Tibial artery (tissue), 4 donors: ENCODE data around the gene IREB2.

Experiments used
- DNase-seq, 2 donors: peaks; one replicate each; pipeline ENCODE4 v3.0.0-alpha.2; 2019
- H3K27ac ChIP-seq, 2 donors: fragments of 200-600 bp; sonication (generic) in 1 of 2; 1 replicate in 1 of 2; 2 replicates in 1 of 2; pipeline ENCODE4 v1.5.1; 2018 to 2019; ENCODE audit warnings: mild to moderate bottlenecking in 1 of 2
- H3K27me3 ChIP-seq, 2 donors: fragments of 200-600 bp; sonication (generic) in 1 of 2; one replicate each; pipeline versions ENCODE4 v1.5.1 to v1.6.0; 2016 to 2019
- H3K36me3 ChIP-seq, 3 donors: fragments of 200-600 bp; sonication (generic) in 2 of 3; one replicate each; pipeline ENCODE4 v1.5.1; 2016 to 2019; ENCODE audit warnings: mild to moderate bottlenecking in 2 of 3
- H3K4me1 ChIP-seq, 4 donors: fragments of 200-600 bp; sonication (generic) in 2 of 4; 1 replicate in 3 of 4; 2 replicates in 1 of 4; pipeline ENCODE4 v1.5.1; 2016 to 2019
- H3K4me3 ChIP-seq, 2 donors: fragments of 200-600 bp; sonication (generic) in 1 of 2; 1 replicate in 1 of 2; 2 replicates in 1 of 2; pipeline ENCODE4 v1.5.1; 2018 to 2019; ENCODE audit warnings: mild to moderate bottlenecking in 2 of 2
- H3K9me3 ChIP-seq, 3 donors: fragments of 200-600 bp; sonication (generic) in 1 of 3; one replicate each; pipeline ENCODE4 v1.5.1; 2016 to 2019
- intact Hi-C: fragments of 100-400 bp; cut with DNase I; formaldehyde crosslinking; loops from one replicate; pipeline ENCODE4 v1.15.0; 2023; ENCODE audit warnings: low total_unique reads
- TF ChIP-seq, protein P1 (sequence below), 2 experiments: fragments of 200-600 bp in 1 of 2; fragments of 450-650 bp in 1 of 2; IDR thresholded peaks; one replicate each; pipeline ENCODE4 v1.5.1; 2017 to 2019; ENCODE audit warnings: antibody characterized with exemption in 2 of 2, mild to moderate bottlenecking in 1 of 2, moderate library complexity in 1 of 2

The IREB2 gene

DNA sequence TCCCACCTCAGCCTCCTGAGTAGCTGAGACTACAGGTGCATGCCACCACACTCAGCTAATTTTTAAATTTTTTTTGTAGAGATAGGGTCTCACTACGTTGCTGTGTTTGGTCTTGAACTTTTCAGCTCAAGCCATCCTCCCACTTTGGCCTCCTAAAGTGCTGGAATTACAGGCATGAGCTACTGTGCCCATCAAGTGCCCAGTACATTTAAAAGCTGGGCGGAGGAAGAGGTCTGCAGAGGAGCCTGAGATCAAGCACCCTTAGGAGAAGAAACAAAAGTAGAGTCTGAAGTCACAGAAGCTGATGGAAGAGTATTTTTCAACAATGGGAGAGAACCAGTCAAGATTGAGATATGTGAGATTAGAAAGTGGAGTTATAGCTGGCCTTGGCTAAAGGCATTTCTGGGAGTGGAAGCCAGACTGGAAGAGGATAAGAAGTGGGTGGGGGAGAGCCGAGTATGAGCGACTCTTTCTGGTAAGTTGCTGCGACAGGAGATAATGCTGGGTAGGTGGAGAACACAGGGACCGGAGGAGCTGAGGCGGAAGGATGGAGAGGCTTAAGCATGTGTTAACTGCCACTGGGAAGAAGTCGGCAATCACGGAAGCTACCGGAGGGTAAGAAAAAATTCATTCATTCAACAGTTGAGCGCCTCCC lies 782 bp upstream of the IREB2 start:
- no peak for DNase-seq
- peaks cover 0 to 39% (median 25%) of the 10 kb centered on the region in 4 donors for H3K4me1 ChIP-seq
- H3K36me3 ChIP-seq, result peaks cover 6 to 18% (median 15%) of the 10 kb centered on the region in 3 donors
- intact Hi-C loops, result no loop called here
- H3K4me3 ChIP-seq, result peak overlapping the region; percentile 85 to 93
- no peaks in the 10 kb centered on the region for H3K9me3 ChIP-seq
- peak overlapping the region; percentile 95 to 96 for H3K27ac ChIP-seq
- TF ChIP-seq, protein P1, sequence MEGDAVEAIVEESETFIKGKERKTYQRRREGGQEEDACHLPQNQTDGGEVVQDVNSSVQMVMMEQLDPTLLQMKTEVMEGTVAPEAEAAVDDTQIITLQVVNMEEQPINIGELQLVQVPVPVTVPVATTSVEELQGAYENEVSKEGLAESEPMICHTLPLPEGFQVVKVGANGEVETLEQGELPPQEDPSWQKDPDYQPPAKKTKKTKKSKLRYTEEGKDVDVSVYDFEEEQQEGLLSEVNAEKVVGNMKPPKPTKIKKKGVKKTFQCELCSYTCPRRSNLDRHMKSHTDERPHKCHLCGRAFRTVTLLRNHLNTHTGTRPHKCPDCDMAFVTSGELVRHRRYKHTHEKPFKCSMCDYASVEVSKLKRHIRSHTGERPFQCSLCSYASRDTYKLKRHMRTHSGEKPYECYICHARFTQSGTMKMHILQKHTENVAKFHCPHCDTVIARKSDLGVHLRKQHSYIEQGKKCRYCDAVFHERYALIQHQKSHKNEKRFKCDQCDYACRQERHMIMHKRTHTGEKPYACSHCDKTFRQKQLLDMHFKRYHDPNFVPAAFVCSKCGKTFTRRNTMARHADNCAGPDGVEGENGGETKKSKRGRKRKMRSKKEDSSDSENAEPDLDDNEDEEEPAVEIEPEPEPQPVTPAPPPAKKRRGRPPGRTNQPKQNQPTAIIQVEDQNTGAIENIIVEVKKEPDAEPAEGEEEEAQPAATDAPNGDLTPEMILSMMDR (IDR thresholded peaks at IDR 0.05), result no peak
- H3K27me3 ChIP-seq, result no peaks in the 10 kb centered on the region

DNA sequence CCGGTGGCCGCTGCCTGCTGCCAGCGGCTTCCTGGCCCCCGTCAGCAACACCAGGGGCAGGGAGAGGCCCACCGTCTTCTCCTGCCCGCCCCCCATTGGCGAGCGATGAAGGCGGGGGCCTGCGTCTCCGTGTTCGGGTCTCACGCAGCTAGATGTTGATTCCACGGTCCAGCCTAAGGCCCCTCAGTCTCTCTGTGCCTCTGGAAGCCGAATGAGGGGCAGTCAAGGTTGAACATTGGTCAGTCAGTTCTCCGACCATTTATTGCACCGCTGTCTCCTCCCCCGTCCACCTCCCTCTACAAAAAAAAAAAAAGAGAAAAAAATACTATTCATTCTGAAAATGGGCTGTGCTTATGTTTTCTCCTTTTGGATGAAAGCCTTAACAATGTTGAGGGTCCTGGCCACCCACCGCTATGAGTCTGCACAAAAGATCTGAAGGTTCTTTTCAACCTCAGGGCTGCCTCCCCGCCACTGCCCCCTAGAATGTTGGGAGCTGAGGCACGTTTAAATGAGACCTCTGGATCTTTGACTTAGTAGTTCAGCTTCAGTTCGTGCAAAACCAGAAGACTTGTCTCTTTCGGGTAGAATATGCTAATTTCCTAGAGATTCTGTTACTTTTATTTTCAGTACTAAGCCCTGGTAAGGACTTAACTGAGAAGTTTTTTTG lies 736 bp downstream of the IREB2 start:
- intact Hi-C loops, result no loop called here
- peak overlapping the region; percentile 95 to 96 for H3K27ac ChIP-seq
- peak overlapping the region; percentile 85 to 93 for H3K4me3 ChIP-seq
- no peak for DNase-seq
- H3K36me3 ChIP-seq, result peaks cover 6 to 32% (median 22%) of the 10 kb centered on the region in 3 donors
- TF ChIP-seq, protein P1 (IDR thresholded peaks at IDR 0.05), result no peak
- no peaks in the 10 kb centered on the region for H3K27me3 ChIP-seq
- no peaks in the 10 kb centered on the region for H3K9me3 ChIP-seq
- H3K4me1 ChIP-seq, result peaks cover 0 to 46% (median 30%) of the 10 kb centered on the region in 4 donors

DNA sequence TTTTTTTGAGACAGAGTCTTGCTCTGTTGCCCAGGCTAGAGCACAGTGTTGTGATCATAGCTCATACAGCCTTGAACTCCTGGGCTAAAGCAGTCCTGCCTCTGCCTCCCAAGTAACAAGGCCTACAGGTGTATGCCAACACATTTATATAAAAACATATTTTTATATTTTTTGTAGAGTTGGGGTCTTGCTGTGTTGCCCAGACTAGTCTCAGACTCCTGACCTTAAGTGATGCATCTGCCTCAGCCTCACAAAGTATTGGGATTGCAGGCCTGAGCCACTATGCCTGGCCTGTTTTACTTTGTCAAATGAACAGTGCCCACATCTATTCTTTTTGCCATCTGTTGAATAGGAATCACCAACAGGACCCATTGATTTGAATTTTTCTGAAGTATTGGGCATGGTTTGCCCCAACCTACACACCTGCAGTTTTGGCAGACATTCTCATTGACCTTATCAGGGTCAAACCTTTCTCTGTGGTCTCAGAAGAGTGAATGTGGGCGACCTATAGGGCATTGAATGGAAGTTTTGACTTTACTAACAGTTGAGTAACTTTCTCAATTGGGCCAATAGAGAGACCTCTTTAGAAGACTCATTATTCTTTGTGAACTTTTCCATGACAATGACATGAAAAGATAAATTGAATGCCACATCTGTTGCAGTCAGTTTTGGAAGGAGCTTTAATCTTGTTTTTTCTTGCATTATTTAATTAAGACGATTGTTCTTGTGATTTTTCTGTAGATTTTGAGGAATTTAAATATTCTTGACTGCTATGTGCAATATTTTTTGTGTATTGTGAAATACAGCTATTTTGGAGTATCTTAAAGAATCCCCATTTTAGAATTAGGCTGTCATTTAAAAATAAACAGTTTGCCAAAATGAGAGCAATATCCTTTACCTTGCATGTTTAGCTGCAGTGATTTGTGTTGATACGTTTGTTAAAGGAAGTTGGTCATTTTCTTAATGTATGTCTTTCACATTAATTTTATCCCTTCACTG lies 2.7 kb downstream of the IREB2 start:
- TF ChIP-seq, protein P1 (IDR thresholded peaks at IDR 0.05), result no peak
- H3K9me3 ChIP-seq, result no peaks in the 10 kb centered on the region
- DNase-seq, result no peak
- no peak overlapping the region for H3K4me3 ChIP-seq
- intact Hi-C loops, result no loop called here
- H3K27ac ChIP-seq, result no peak overlapping the region
- H3K27me3 ChIP-seq, result no peaks in the 10 kb centered on the region
- peaks cover 12 to 44% (median 26%) of the 10 kb centered on the region in 3 donors for H3K36me3 ChIP-seq
- peaks cover 0 to 52% (median 30%) of the 10 kb centered on the region in 4 donors for H3K4me1 ChIP-seq

- TF ChIP-seq, protein P1 (IDR thresholded peaks at IDR 0.05), result no peak
- H3K27me3 ChIP-seq, result no peaks in the 10 kb centered on the region
- peaks cover 0 to 49% (median 22%) of the 10 kb centered on the region in 4 donors for H3K4me1 ChIP-seq
- H3K9me3 ChIP-seq, result no peaks in the 10 kb centered on the region
- DNase-seq, result no peak
- H3K4me3 ChIP-seq, result no peak overlapping the region
- no peak overlapping the region for H3K27ac ChIP-seq
- intact Hi-C loops, result no loop called here
- H3K36me3 ChIP-seq, result peaks cover 14 to 69% (median 38%) of the 10 kb centered on the region in 3 donors
These were observed 6.2 kb downstream of the IREB2 start for GRCh38 chr15:78444255-78444654.

DNA sequence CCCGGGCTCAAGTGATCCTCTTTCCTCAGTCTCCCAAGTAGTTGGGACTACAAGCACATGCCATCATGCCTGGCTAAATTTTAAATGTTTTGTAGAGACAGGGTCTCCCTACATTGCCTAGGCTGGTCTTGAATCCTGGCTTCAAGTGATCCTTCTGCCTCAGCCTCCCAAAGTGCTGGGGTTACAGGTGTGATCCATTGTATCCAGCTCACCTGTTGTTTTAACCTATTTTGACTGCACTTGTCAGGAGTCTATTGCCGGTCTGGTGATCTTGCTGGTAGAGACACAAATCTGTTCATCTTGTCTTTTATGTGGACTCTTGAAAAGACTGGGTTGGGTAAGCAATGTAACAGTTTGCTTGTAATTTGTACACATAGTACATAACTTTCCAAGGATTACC lies 7.9 kb downstream of the IREB2 start:
- intact Hi-C loops, result no loop called here
- Histone ChIP-seq H3K27ac (no peak overlapping the region), H3K36me3 (peaks cover 8 to 58% (median 32%) of the 10 kb centered on the region in 3 donors), H3K4me1 (peaks cover 0 to 45% (median 13%) of the 10 kb centered on the region in 4 donors), H3K4me3 (no peak overlapping the region), H3K27me3 (no peaks in the 10 kb centered on the region), H3K9me3 (no peaks in the 10 kb centered on the region)
- TF ChIP-seq, protein P1 (IDR thresholded peaks at IDR 0.05), result no peak
- no peak for DNase-seq
